DMS 273 (cell line): ENCODE data around the gene TENT5C.
A peak's percentile ranks its signal among the peaks of the same experiment; 100 is the strongest.
"Not testable (repeated sequence)": the region's sequence is repeated elsewhere in the genome, so short reads cannot be mapped to it uniquely, and the experiment has no call there.

Experiments
- DNase-seq: peaks from one replicate; lab custom pipeline; 2025; ENCODE audit not compliant: unreplicated experiment; lab: John Stamatoyannopoulos, UW

The TENT5C gene

DNA sequence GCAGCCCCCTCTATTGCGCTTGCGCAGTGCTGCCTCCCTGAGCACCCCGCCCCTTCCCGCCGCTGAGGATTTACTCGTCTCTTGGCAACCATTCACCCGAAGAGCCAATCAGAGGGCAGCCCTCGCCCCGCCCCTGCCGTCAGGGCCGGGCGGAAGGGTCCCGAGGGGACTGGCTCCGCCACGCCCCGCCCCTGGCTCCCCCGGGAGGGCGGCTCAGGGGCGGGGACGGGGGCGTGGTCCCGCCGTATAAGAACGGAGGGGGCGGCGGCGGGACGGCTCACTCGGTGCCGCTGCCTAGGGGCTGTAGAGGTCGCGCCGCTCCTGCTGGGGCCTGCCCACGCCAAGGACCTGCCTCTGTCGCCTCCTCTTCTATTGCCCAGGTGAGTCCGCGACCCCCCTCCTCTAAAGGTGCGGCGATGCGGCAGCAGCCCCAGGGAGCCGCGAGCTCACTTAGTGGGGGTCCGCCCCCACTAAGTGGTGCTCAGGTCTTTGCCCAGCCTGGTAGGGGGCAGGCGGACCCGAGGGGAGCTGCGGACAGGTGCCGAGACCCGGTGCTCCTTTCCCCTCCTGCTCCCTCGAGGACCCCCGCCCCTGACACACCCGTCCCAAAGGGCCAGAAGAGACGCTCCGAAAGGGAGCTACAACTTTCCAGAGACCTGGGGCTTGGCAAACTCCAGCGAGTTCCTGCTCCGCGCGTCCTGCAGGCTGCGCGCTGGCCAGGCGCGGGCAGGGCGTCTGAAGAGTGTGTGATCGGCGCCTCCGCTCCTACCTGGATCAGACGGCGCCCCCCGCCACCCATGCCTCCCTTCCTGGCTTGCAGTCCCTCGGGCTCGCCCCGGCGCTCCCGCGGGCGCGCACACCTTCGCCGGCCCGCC, at the start of gene TENT5C:
TENT5C (plus strand) TSS at position 275 of the 875 bp plus-strand sequence. CDS start 16,821 bp downstream, outside the sequence.
- peak; percentile 98 for DNase-seq

DNA sequence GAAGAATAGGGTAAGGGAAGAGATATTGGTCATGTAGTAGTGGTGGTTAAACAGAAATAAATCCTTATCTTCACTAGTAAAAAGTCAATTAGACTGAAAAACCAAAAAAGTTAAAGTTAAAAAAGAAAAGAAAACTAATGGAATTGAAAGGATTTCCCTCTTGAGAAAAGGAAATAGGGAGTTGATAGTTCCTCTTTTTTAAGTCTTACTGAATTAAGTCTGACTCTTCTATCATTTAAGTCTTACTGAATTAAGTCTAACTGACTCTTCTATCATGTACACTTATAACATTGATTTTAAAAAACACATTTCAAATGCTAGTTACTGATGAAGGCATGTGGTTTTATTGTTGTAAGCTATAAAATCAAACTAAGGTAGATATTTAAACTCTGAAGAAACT, 49.5 kb upstream of the TENT5C start:
- DNase-seq = no peak

DNA sequence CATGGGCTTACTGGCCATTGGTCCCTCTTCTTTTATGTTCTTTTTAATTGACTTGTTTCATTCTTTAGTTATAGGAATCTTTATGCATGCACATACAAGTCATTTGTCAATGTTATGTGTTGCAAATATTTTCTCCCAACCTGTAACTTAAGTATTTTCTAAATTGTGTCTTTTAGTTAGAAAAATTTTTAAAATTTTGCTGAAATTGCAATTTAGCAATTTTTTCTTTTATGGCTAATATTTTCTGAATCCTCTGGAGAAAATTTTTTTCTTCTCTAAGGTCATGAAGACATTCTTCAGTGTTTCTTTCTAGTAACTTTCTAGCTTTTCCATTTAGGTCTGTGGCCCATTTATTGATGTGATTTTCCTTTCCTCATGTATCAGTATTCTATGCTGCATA, 48.9 kb upstream of the TENT5C start:
- DNase-seq = no peak

DNA sequence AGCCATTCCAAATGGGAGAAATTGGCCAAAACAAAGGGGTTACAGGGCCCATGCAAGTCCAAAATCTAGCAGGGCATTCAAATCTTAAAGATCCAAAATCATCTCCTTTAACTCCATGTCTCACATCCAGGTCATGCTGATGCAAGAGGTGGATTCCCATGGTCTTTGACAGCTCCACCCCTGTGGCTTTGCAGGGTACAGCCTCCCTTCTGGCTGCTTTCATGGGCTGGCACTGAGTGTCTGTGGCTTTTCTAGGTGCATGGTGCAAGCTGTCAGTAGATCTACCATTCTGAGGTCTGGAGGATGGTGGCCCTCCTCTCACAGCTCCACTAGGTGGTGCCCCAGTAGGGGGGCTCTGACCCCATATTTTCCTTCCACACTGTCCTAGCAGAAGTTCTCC, 47.4 kb upstream of the TENT5C start:
- not testable (repeated sequence) for DNase-seq

DNA sequence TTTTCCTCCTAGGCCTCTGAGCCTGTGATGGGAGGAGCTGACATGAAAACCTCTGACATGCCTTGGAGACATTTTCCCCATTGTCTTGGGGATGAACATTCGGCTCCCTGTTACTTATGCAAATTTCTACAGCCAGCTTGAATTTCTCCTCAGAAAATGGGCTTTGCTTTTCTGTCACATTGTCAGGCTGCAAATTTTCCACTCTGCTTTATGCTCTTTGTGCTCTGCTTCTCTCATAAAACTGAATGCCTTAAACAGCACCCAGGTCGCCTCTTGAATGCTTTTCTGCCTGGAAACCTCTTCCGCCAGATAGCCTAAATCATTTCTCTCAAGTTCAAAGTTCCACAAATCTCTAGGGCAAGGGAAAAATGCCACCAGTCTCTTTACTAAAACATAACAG, 46.7 kb upstream of the TENT5C start:
- DNase-seq = no peak

DNA sequence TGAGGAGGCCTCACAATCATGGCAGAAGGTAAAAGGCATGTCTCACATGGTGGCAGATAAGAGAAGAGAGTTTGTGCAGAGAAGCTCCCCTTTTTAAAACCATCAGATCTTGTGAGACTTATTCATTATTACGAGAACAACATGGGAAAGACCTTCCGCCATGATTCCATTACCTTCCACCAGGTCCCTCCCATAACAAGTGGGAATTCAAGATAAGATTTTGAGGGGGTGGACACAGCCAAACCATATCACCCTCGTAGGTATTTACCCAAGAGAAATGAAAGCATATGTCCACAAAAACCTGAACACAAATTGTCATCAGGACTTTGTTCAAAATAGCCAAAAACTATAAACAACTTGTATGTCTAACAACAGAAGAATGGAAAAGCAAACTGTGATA, 45.9 kb upstream of the TENT5C start:
- no peak for DNase-seq

DNA sequence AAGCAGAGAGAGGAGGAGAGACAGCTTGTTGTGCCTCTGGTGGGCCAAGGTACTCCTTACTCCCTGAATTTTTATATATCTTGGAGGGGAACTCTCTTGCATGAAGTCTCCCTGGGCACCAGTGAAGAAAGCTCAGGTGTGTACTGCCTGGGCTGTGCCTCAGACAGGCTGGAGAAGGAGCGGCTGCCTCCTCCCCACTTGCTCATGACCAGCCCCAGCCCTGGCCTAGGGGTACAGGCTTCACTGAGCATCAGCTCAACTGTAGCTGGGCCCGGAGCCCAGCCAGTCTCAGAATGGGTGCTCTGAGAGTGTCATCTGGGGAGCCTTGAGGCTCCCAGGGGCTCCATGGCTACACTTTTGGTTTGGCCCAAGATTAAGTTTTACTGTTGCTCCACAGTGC, 44.8 kb upstream of the TENT5C start:
- no peak for DNase-seq

DNA sequence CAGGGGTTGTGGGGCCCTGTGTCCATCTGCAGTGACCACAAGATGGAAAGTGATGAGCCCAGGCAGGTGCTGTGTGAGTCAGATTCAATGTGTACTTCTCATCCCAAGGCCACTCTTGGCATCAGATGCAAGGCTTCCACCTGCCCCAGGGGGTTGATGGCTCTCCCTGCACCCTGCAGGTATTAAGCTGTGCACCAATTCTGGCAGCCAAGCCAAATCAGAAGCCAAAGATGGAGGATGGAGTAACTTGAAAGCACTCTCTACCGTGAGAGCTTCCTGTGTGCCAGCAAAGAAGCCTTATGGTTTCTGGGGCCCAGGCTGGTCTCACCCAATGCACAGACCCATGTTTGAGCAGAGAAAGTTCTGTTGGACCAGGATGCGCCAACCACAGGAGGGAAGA, 44.3 kb upstream of the TENT5C start:
- no peak for DNase-seq

DNA sequence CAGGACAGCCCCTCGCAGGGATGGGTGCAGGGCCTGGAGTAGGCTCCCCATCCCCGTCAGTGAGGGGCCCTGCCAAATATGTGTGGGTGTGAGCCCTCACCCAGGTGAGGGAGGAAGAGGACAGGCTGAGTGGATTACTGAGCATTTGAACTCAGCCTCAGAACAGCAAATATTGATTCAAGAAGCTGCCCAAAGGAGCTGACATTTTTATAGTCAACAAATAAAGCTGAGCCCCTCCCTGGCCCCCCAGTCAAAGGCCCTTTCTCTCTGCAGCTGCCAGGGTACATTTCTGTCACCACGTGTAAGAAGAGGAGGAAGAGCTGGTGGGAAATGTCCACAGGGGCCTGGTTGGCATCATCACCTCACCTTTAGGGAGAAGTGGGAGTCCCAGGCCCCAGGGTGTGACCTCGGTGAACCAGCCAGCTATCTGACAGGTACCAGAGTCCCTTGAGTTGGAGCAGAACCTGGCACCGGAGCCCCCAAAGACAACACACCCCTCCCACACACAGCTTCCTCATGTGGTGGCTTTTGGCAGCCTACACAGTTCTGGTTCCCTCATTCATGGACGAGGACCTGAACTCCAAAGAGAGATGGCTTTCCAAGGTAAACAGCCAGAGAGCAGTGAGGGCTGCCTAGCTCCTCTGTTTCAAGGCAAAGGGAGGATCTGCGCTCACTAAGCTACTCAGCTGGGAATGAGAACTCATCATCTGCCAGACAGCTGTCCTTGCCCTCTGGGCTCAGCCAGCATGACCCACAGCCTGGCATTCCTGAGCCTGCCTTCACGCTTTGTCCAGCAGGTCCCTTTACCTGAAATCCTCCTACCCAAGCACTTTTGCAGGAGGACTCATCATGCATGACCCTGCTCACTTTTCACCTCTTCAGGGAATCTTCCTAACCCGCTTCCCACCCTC, 43.0 kb upstream of the TENT5C start:
- no peak for DNase-seq

DNA sequence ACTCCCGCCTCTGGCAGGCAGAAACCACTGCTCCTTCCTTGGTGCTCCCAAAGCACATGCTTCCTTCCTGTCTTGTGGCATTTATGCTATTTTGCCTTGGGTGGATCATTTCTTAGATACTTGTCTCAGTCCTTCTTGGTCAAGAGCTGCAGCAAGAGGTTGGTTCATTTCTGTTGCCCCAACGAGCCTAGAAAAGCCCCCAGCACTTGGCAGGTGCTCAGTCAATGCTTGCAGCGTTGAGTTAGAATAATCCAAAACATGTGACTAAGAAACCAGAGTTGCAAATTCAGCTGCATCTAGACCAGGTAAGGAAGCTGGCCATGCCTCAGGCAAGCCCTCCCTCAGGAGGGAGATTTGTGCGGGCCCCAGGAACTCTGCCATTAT, 42.4 kb upstream of the TENT5C start:
- DNase-seq = no peak

DNA sequence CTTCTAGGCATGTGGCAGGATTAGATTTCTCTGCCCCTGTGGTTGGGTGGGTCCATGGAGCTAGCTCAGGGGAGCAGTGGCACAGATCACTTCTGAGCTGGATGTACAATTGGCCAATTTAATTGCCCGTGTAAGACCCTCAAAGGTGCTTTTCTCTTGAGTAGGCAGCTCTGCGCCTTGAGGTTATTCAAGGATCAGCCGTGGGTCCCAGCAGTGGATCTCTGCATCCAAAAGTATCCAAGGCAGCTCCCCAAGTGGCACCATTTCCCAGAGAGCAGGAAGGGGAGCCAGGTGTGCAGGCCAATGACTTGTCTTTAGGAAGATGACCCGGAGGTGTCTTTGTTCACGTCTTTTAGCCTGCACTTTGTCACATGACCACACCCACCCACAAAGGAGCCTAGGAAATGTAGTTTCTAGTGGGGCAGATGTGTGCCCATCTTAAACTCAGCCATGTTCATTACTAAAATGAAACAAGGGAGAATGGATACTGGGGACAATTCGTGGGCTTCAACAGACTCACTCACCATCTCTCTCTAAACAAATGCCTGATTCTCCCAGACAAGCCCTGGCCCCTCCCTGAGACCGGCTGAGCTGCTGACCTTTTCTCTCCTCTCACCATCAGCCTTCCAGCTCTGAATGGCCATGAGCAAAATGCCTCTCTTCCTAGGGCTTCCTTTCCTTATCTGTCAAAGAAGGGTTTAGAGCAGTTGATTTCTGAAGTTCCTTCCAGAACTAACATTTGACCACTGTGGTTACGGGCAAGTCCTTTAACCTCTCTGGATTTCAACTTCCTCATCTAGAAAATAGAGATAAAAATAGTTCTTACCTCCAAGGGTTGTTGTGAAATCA, 41.4 kb upstream of the TENT5C start:
- DNase-seq = no peak

DNA sequence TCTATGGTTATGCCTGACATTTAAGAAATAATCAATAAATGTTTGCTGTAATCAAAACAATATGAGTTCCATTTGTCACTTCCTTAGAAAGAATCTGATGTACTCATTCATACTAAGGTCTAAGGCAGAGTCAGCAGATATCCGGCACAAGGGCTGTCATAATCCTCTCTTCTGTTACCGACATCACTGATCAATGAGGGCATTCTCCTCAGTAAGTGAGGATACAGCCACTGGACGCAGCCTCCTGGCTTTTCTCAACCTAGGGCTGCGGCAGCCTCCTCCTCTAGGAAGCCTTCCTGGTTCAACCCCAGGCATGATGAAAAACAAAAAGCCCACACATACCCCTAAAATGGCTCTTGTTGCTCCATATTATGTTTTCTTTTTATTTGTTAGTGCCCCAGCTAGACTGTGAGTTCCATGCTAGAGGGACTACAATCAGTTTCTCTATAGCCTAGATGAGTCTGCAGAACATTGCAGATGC, 40.7 kb upstream of the TENT5C start:
- DNase-seq = no peak

DNA sequence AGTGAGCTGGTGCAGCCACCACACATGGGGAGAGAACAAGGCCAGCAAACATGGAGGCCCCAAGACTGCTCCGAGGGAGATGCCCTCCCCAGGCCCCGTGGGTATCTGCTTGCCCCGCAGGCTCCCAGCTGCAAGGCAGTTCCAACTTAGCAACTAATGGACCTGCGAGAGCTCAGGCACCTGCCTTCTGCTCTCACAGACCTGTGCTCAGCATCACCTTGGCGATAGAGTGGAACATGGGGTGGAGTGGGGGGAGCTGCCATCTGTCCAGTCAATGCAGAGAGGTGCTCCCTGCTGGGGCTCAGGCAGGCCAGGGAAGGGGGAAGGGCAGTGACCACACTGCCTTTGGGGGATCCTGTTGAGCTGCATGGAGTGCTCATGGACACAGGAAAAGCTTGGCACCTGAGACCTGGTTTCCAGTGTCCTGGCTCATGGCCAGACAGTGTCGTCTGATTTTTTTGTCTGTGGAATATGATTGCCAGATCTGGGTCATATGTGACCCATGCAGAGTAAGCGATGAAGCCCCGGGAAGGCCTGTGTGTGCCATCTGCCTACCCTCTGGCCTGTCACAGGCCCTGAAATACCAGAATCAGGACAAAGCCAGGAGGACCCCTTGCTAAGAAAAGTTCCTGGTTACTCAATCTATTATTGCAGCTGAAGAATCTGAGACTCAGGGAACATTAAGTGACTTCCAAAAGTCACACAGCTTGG, 39.9 kb upstream of the TENT5C start:
- DNase-seq = peak; percentile 56

DNA sequence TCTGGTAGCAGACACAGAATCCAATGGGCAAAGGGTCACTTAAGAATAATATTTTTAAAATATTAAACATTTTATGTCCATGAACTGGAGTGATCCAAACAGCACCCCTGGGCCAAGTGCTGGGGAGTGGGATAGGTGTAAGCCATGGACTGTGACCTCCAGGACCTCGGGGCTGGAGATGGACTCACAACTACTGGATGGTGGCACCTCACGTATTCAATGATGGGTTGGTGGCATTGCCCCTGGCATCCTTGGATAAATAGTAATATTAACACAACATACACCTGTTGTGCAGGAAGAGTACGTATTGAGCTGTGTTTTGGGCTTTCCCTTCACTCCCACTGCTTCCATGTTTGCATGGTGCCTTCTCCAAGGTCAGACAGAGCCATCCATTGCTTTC, 39.3 kb upstream of the TENT5C start:
- no peak for DNase-seq

DNA sequence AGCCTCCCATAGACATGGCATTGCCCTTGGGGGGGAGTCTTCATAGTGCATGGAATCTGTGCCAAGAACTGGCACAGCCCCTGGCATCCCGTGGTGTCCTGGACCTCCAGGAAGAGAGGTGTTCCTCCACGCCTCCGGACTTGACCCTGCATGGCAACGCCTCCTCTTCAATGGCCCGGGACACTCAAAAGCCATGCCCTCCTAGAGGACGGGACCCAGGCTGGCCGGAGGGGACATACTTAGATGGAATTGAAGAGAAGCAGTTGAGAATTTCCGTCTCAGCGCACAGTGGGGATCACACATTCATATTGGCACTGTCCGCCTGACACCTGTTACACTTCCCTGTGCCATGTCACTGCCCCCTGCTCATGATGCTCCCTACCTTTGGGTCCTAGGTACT, 38.4 kb upstream of the TENT5C start:
- DNase-seq = no peak

DNA sequence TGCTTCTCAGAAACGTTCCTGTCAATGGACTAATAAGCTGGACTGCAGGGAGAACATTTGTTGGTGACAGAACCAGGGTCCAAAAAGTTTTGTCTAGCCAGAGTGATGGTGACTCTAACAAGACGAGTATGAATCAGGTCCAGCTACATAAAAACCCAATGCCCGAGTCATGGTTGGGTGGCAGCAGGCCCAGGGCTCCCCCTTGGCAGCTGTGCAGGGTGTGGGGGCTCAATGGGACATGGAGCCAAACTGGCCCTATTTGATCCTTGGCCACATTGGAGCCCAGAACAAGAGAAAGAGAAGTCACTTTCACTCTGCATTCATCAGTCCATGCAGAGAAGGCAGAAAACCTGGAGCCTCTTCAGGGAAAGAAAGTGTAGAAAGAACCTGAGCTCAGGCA, 37.9 kb upstream of the TENT5C start:
- no peak for DNase-seq

DNA sequence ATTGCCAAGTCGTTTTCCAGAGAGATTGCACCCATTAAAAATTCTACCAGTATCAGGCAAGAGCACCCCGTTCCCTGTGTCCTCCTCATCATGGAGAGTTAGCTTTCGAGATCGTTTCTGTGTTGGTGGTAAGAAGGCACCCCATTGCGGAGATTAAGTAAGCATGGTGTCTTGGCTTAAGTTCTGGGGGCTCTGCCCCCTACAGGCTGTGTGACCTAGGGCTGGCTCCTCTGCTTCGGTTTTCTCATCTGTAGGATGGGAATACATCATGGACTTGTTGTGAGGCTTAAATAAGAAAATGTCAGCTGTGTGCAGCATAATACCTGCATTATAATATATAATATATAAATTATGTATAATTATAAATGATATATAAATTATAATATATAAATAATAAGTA, 36.8 kb upstream of the TENT5C start:
- DNase-seq = no peak

DNA sequence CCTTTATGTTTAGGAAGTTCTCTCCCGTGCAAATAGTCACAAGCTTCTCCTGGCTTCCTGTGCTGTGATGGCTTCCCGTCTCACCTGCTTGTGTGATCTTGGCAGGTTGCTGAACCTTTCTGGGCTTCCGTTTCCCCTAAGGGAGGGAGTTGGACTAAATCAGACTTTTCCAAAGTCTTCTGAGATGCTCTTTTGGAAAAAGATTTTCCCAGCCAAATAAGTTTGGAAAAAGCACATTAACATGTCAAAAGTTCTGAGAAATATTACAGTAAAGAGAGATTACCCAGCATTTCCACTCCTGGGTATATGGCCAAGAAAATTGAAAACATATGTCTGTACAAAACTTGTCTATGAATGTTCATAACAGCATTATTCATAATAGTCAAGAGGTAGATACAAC, 36.0 kb upstream of the TENT5C start:
- DNase-seq = no peak

DNA sequence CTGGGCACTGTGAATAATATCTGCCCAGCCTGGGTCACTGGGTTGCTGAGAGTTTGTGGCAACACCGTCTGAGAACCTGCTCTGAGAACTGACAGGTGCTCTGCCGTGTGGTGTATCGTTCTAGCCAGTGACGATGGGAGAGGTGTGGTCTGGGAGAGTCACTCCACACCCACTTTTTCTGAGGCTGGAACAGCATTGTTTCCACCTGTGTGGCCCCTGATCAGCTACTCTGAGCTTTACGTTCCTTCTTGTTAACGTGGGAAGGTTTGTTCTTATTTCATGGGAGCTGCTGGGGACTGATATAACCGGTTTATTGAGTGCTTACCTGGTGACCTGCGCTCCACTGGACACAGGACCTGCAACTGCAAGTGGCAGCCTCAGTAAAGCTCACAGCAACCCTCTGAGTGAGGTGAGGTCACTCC, 34.8 kb upstream of the TENT5C start:
- no peak for DNase-seq

DNA sequence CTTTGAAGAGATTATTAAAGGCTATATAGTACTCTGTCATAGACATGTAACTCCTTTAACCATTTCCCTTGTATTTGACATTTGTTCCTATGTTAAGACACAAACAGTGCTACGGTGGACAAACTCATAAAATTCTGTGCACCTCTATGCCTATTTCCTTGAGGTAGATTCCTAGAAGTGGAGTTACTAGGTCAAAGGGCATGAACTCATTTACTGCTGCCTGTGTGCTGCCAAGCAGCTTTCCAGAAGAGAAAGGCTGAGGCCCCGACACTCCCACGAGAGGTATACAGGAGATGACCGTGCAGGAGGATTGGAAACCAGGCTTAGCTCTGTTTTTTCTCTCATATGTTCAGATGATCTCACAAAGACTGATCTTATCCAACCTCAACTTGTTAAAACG, 34.4 kb upstream of the TENT5C start:
- DNase-seq = no peak
